Neural cell (in vitro differentiated cells): ENCODE results near the gene PXDN.

Experiments used
- EP300 ChIP-seq: fragments of 450-650 bp; conservative IDR thresholded peaks from 2 replicates; pipeline ENCODE4 v1.6.1; 2014; ENCODE audit warnings: antibody characterized with exemption, mild to moderate bottlenecking, moderate library complexity; ENCODE audit not compliant: poor library complexity, severe bottlenecking
- EZH2 ChIP-seq: fragments of 200-600, 300-800 bp; shearing (Covaris generic), sonication (generic); IDR thresholded peaks from 2 replicates; pipeline ENCODE4 v1.6.1; 2014; ENCODE audit warnings: antibody characterized with exemption, low read length, borderline replicate concordance, mild to moderate bottlenecking; ENCODE audit not compliant: insufficient read depth, poor library complexity, severe bottlenecking
- MXI1 ChIP-seq: fragments of 450-650 bp; conservative IDR thresholded peaks from 2 replicates; pipeline ENCODE4 v1.6.1; 2014; ENCODE audit warnings: antibody characterized with exemption, mild to moderate bottlenecking; ENCODE audit not compliant: poor library complexity, severe bottlenecking
- POLR2AphosphoS5 ChIP-seq: IDR thresholded peaks from 2 replicates; pipeline ENCODE4 v1.6.1; 2012
- TAF1 ChIP-seq: IDR thresholded peaks from 2 replicates; pipeline ENCODE4 v1.6.1; 2012; ENCODE audit warnings: low read depth
- TF ChIP-seq, protein P1 (sequence below): fragments of 450-650 bp; IDR thresholded peaks from 2 replicates; pipeline ENCODE4 v1.5.1; 2014; ENCODE audit warnings: antibody characterized with exemption, mild to moderate bottlenecking, moderate library complexity; ENCODE audit not compliant: poor library complexity, severe bottlenecking
- TF ChIP-seq, protein P2 (sequence below): IDR thresholded peaks from 2 replicates; pipeline ENCODE4 v1.6.1; 2012; ENCODE audit warnings: borderline replicate concordance

DNA sequence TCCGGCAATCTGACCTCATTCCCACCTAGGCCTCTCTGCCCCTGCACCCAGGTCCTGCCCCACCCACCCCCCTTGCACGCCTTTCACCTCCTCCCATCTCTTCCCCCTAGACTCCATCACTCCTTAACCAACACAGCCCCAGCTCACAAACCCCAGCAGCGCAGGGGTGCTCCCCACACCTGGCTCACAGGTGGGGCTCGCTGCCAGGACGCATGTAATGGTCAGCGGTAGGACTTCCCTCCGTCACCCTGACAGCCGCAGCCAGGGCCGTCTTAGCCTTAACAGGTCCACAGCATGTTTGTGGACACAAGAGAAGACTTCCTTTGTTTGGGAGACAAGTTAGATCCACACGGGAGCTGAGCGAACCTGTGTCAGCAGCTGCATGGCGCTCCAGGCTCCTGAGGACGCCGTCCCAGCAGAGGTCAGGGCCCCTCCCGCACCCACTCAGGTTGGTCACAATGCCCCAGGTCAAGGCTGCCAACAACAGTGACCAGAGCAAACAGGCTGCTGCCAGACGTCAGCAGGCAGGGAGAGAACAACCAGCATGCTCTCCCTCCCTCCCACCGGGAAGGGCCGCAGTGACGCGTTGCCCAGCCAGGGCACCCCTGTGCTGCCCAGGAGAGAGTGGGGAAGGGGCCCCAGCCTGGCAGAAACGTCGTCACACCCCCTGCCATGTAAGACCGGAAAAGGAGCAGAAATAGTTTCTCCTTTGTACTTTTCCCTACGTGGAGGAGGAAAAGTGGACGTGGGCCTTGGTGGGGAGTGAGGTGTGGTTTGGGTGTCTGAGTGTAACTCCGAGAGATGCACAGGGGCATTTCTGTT lies 68.0 kb downstream of the PXDN start:
- TF ChIP-seq POLR2AphosphoS5 (no peak), EZH2 (no peak), MXI1 (no peak), EP300 (no peak), TAF1 (no peak)
- TF ChIP-seq, protein P1, sequence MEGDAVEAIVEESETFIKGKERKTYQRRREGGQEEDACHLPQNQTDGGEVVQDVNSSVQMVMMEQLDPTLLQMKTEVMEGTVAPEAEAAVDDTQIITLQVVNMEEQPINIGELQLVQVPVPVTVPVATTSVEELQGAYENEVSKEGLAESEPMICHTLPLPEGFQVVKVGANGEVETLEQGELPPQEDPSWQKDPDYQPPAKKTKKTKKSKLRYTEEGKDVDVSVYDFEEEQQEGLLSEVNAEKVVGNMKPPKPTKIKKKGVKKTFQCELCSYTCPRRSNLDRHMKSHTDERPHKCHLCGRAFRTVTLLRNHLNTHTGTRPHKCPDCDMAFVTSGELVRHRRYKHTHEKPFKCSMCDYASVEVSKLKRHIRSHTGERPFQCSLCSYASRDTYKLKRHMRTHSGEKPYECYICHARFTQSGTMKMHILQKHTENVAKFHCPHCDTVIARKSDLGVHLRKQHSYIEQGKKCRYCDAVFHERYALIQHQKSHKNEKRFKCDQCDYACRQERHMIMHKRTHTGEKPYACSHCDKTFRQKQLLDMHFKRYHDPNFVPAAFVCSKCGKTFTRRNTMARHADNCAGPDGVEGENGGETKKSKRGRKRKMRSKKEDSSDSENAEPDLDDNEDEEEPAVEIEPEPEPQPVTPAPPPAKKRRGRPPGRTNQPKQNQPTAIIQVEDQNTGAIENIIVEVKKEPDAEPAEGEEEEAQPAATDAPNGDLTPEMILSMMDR = no peak
- TF ChIP-seq, protein P2, sequence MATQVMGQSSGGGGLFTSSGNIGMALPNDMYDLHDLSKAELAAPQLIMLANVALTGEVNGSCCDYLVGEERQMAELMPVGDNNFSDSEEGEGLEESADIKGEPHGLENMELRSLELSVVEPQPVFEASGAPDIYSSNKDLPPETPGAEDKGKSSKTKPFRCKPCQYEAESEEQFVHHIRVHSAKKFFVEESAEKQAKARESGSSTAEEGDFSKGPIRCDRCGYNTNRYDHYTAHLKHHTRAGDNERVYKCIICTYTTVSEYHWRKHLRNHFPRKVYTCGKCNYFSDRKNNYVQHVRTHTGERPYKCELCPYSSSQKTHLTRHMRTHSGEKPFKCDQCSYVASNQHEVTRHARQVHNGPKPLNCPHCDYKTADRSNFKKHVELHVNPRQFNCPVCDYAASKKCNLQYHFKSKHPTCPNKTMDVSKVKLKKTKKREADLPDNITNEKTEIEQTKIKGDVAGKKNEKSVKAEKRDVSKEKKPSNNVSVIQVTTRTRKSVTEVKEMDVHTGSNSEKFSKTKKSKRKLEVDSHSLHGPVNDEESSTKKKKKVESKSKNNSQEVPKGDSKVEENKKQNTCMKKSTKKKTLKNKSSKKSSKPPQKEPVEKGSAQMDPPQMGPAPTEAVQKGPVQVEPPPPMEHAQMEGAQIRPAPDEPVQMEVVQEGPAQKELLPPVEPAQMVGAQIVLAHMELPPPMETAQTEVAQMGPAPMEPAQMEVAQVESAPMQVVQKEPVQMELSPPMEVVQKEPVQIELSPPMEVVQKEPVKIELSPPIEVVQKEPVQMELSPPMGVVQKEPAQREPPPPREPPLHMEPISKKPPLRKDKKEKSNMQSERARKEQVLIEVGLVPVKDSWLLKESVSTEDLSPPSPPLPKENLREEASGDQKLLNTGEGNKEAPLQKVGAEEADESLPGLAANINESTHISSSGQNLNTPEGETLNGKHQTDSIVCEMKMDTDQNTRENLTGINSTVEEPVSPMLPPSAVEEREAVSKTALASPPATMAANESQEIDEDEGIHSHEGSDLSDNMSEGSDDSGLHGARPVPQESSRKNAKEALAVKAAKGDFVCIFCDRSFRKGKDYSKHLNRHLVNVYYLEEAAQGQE = no peak
